Tibial artery (tissue), 4 donors: Measurements from ENCODE around the gene PRR15L.

ENCODE experiments used
- DNase-seq, 2 donors: peaks; one replicate each; pipeline ENCODE4 v3.0.0-alpha.2; 2019
- H3K27ac ChIP-seq, 2 donors: fragments of 200-600 bp; sonication (generic) in 1 of 2; 1 replicate in 1 of 2; 2 replicates in 1 of 2; pipeline ENCODE4 v1.5.1; 2018 to 2019; ENCODE audit warnings: mild to moderate bottlenecking in 1 of 2
- H3K27me3 ChIP-seq, 2 donors: fragments of 200-600 bp; sonication (generic) in 1 of 2; one replicate each; pipeline versions ENCODE4 v1.5.1 to v1.6.0; 2016 to 2019
- H3K36me3 ChIP-seq, 3 donors: fragments of 200-600 bp; sonication (generic) in 2 of 3; one replicate each; pipeline ENCODE4 v1.5.1; 2016 to 2019; ENCODE audit warnings: mild to moderate bottlenecking in 2 of 3
- H3K4me1 ChIP-seq, 4 donors: fragments of 200-600 bp; sonication (generic) in 2 of 4; 1 replicate in 3 of 4; 2 replicates in 1 of 4; pipeline ENCODE4 v1.5.1; 2016 to 2019
- H3K4me3 ChIP-seq, 2 donors: fragments of 200-600 bp; sonication (generic) in 1 of 2; 1 replicate in 1 of 2; 2 replicates in 1 of 2; pipeline ENCODE4 v1.5.1; 2018 to 2019; ENCODE audit warnings: mild to moderate bottlenecking in 2 of 2
- H3K9me3 ChIP-seq, 3 donors: fragments of 200-600 bp; sonication (generic) in 1 of 3; one replicate each; pipeline ENCODE4 v1.5.1; 2016 to 2019
- intact Hi-C: fragments of 100-400 bp; cut with DNase I; formaldehyde crosslinking; loops from one replicate; pipeline ENCODE4 v1.15.0; 2023; ENCODE audit warnings: low total_unique reads
- TF ChIP-seq, protein P1 (sequence below), 2 experiments: fragments of 200-600 bp in 1 of 2; fragments of 450-650 bp in 1 of 2; IDR thresholded peaks; one replicate each; pipeline ENCODE4 v1.5.1; 2017 to 2019; ENCODE audit warnings: antibody characterized with exemption in 2 of 2, mild to moderate bottlenecking in 1 of 2, moderate library complexity in 1 of 2

PRR15L gene

DNA sequence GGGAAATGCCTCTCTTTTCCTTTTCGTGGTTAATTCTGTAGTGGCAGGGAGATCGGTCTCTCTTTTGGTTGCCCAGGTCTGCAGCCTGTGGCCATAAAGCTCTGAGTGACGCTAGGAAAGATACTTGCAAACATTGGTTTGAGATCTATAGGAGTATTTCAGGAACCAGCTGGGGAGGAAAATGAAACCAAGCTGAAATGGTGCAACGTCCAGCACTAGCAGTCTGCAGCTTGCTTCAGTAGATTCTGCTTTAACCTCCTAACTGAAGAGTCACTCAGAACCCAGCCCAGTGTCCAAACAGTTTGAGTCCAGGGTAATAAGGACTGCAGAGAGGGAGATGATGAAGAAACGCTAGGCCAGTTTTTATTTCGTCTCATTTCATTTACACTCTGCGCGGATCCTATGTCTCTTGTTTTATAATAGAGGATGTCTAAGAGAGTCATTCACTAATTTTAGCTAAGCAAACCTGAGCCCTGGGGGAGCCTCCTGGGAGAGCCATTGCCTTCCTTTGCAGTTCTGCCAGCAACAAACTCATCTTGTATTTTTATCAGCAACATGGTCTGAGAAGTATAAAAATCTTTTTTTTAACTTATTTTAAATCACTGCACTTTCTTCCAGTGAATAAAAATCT, 49.6 kb downstream of the PRR15L start:
- Histone ChIP-seq H3K27me3 (no peaks in the 10 kb centered on the region), H3K4me3 (peak overlapping the region; percentile 0 to 10), H3K4me1 (peaks cover 0 to 78% (median 64%) of the 10 kb centered on the region in 4 donors), H3K27ac (peak overlapping the region; percentile 81 to 92), H3K36me3 (no peaks in the 10 kb centered on the region), H3K9me3 (no peaks in the 10 kb centered on the region)
- no peak for DNase-seq
- intact Hi-C loops: no loop called here
- TF ChIP-seq, protein P1, sequence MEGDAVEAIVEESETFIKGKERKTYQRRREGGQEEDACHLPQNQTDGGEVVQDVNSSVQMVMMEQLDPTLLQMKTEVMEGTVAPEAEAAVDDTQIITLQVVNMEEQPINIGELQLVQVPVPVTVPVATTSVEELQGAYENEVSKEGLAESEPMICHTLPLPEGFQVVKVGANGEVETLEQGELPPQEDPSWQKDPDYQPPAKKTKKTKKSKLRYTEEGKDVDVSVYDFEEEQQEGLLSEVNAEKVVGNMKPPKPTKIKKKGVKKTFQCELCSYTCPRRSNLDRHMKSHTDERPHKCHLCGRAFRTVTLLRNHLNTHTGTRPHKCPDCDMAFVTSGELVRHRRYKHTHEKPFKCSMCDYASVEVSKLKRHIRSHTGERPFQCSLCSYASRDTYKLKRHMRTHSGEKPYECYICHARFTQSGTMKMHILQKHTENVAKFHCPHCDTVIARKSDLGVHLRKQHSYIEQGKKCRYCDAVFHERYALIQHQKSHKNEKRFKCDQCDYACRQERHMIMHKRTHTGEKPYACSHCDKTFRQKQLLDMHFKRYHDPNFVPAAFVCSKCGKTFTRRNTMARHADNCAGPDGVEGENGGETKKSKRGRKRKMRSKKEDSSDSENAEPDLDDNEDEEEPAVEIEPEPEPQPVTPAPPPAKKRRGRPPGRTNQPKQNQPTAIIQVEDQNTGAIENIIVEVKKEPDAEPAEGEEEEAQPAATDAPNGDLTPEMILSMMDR (IDR thresholded peaks at IDR 0.05): no peak

DNA sequence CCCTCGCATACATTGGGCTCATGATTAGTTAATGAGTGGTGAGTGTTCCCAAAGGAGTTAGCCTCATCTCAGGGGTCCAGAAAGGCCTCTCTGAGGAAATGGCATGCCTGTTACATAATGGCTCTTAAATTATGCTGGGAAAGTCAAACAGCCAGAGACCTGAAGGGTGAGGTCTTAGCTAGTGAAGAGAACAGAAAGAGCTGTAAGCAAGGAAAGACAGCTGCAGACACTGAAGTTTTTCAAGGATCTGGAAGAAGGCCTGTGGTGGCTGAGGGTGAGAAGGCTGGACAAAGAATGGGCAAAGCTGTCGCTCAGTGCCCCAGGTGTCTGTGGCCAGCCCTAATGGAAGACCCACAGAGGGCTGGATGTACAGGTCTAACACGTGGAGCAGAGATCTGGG, 51.2 kb downstream of the PRR15L start:
- intact Hi-C loops: no loop called here
- H3K36me3 ChIP-seq: no peaks in the 10 kb centered on the region
- DNase-seq: no peak
- H3K4me1 ChIP-seq: peaks cover 0 to 88% (median 71%) of the 10 kb centered on the region in 4 donors
- peak overlapping the region; percentile 81 to 92 for H3K27ac ChIP-seq
- H3K4me3 ChIP-seq: no peak overlapping the region
- TF ChIP-seq, protein P1 (IDR thresholded peaks at IDR 0.05): no peak
- H3K9me3 ChIP-seq: no peaks in the 10 kb centered on the region
- no peaks in the 10 kb centered on the region for H3K27me3 ChIP-seq

DNA sequence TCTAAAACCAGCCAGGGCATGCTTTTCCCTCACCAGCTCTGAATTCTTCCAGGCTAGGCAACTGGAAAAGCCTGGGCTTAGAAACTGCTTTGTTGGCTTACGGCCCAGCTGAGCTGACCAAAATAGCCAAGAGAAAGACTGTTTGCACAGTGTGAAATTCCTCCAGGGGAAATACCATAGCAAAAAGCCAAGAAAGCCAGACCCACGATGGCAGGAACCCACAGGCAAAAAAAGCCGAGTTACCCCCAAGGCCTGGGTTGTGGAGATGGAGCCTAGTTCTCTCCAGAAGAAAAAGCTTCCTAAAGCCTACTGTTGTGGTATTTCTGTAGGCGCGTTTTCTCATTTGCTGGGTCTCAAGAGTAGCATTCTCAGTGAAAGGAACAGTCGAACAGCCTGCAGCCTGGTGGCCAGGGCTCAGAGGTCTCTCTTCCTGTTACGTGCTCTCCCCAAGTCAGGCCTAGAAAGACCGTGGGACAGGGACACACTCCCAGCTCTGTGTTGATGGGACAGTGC, 52.4 kb downstream of the PRR15L start:
- no peaks in the 10 kb centered on the region for H3K27me3 ChIP-seq
- DNase-seq: peak; percentile 81 to 91
- peaks cover 0 to 92% (median 79%) of the 10 kb centered on the region in 4 donors for H3K4me1 ChIP-seq
- TF ChIP-seq, protein P1 (IDR thresholded peaks at IDR 0.05): no peak
- intact Hi-C loops: no loop called here
- no peaks in the 10 kb centered on the region for H3K9me3 ChIP-seq
- no peaks in the 10 kb centered on the region for H3K36me3 ChIP-seq
- peak overlapping the region in 1 of 2 donors; percentile 11 for H3K4me3 ChIP-seq
- H3K27ac ChIP-seq: peak overlapping the region; percentile 81 to 92

DNA sequence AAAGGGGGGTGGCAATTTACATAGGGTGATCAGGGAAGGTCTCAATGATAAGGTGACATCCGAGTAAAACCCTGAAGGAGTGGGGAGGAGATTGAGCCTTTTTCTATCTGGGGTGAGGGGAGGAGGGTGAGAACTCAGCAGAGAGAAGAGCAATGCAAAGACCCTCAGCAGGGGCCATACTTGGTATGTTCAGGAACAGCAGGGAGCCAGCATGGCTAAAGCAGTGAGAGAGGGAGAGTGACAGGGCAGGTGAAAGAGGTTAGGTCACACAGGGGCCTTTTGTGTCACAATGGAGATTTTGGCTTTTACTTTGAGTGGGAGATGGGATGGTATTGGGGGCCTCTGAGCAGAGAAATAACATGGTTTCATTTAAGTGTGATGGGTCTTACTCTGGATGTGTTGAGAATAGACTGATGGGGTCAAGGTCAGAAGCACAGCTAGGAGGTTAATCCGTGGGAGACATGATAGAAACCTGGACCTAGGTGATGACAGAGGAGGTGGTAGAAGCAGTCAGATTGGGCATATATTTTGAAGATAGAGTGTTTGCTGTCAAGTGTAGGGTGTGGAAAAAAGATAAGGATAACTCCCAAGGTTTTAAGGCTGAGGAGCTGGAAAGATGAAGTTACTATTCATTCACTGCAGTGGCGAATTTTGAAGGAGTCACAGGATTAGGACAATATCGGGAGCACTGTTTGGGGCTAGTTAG, 55.5 kb downstream of the PRR15L start:
- Histone ChIP-seq H3K4me3 (no peak overlapping the region), H3K36me3 (no peaks in the 10 kb centered on the region), H3K27me3 (no peaks in the 10 kb centered on the region), H3K9me3 (no peaks in the 10 kb centered on the region), H3K27ac (peak overlapping the region; percentile 81 to 92), H3K4me1 (peaks cover 0 to 91% (median 79%) of the 10 kb centered on the region in 4 donors)
- no peak for DNase-seq
- intact Hi-C loops: no loop called here
- TF ChIP-seq, protein P1 (IDR thresholded peaks at IDR 0.05): no peak
